ENCODE measurements around the gene CACNG4. TPM values are rescaled to one million over a fixed set of nuclear protein-coding genes. Genes with fewer than 3 reads are reported as not detected.
"Not testable (repeated sequence)": the region's sequence is repeated elsewhere in the genome, so short reads cannot be mapped to it uniquely, and the experiment has no call there.

CACNG4 gene
- total and polyA plus RNA-seq, 12 donors = 0.11 to 2.4 (median 0.88) TPM; not detected in 4

- Histone ChIP-seq H3K4me1 (replicated peaks in 1 of 2) (peaks cover 0 to 4% of the 10 kb centered on the region in 2 donors), H3K36me3 (replicated peaks in 1 of 2) (no peaks in the 10 kb centered on the region), H3K9me3 (replicated peaks in 1 of 3) (no peaks in the 10 kb centered on the region), H3K27ac (no peak overlapping the region), H3K4me3 (no peak overlapping the region), H3K27me3 (peaks cover 26% of the 10 kb centered on the region)
- WGBS, 4 donors = 68 to 82% (median 78%) methylated on average over 5 to 6 of the region's 6 CpGs
- DNase-seq = no peak
- no peak for TF ChIP-seq POLR2A (IDR thresholded peaks at IDR 0.05)
- TF ChIP-seq, protein P1, sequence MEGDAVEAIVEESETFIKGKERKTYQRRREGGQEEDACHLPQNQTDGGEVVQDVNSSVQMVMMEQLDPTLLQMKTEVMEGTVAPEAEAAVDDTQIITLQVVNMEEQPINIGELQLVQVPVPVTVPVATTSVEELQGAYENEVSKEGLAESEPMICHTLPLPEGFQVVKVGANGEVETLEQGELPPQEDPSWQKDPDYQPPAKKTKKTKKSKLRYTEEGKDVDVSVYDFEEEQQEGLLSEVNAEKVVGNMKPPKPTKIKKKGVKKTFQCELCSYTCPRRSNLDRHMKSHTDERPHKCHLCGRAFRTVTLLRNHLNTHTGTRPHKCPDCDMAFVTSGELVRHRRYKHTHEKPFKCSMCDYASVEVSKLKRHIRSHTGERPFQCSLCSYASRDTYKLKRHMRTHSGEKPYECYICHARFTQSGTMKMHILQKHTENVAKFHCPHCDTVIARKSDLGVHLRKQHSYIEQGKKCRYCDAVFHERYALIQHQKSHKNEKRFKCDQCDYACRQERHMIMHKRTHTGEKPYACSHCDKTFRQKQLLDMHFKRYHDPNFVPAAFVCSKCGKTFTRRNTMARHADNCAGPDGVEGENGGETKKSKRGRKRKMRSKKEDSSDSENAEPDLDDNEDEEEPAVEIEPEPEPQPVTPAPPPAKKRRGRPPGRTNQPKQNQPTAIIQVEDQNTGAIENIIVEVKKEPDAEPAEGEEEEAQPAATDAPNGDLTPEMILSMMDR (IDR thresholded peaks at IDR 0.05) = no peak
- intact Hi-C loops (cut with DNase I) = no loop called here
Measured at GRCh38 chr17:66970797-66971196, 6.3 kb downstream of the CACNG4 start.

GRCh38 chr17:66971264-66971663 lies 6.8 kb downstream of the CACNG4 start:
- 84 to 92% (median 85%) methylated on average over 5 to 6 of the region's 6 CpGs for WGBS, 4 donors
- H3K4me1 ChIP-seq (replicated peaks in 1 of 2) = no peaks in the 10 kb centered on the region
- H3K27ac ChIP-seq = no peak overlapping the region
- H3K36me3 ChIP-seq (replicated peaks in 1 of 2) = no peaks in the 10 kb centered on the region
- DNase-seq = no peak
- no peak overlapping the region for H3K4me3 ChIP-seq
- peaks cover 22% of the 10 kb centered on the region for H3K27me3 ChIP-seq
- intact Hi-C loops (cut with DNase I) = no loop called here
- no peaks in the 10 kb centered on the region for H3K9me3 ChIP-seq (replicated peaks in 1 of 3)
- TF ChIP-seq POLR2A (IDR thresholded peaks at IDR 0.05) = no peak
- TF ChIP-seq, protein P1 (IDR thresholded peaks at IDR 0.05) = no peak

DNA sequence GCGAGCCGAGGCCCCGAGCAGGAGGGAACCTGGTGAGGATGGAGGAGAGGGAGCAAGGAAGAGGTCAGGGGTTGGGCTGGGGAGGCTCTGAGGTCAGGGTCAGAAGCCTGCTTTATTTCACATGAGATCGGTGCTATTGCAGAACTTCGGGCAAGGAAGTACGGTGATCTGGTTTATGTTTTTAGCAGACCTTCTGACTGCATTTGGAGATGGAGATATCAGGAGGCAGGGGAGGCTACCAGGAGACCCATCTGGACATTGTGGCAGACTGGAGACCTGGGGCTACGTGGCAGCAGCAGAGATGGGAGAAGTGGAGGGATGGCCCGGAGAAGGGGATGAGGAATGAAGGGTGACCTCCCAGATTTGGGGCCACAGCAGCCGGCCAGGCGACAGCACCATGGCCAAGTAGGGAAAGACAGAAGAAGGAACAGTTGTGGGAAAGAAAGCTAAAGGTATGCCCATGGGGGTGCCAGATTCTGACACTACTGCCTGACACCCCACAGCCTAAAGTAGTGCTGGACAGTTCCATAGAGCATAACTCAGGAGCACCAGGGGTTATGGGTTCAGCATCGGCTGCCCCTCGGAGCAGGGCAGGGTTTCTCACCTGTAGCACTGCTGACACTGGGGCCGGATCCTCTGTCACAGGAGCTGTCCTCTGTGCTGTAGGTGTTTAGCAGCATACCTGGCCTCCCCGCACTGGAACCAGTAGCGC lies 7.4 kb downstream of the CACNG4 start:
- Histone ChIP-seq H3K9me3 (replicated peaks in 1 of 3) (no peaks in the 10 kb centered on the region), H3K27me3 (peaks cover 16% of the 10 kb centered on the region), H3K4me3 (no peak overlapping the region), H3K27ac (no peak overlapping the region), H3K36me3 (replicated peaks in 1 of 2) (no peaks in the 10 kb centered on the region), H3K4me1 (replicated peaks in 1 of 2) (no peaks in the 10 kb centered on the region)
- intact Hi-C loops (cut with DNase I) = no loop called here
- no peak for DNase-seq
- WGBS, 4 donors = 87 to 92% (median 90%) methylated on average over 10 to 15 of the region's 15 CpGs
- no peak for TF ChIP-seq POLR2A (IDR thresholded peaks at IDR 0.05)
- TF ChIP-seq, protein P1 (IDR thresholded peaks at IDR 0.05) = no peak

DNA sequence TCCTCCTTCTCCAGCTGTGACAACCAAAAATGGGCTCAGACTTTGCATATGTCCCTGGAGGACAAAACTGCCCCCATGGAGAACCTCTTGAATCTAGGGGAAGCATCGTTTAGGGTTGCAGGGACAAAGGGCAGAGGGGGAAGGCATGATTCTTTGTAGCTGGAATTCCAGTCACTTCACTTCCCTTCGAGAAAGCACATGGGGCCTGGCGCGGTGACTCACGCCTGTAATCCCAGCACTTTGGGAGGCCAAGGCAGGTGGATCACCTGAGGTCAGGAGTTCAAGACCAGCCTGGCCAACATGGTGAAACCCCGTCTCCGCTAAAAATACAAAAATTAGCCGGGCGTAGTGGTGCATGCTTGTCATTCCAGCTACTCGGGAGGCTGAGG lies 7.9 kb downstream of the CACNG4 start:
- H3K4me3 ChIP-seq; intact Hi-C loops (cut with DNase I); H3K27ac ChIP-seq; H3K4me1 ChIP-seq (replicated peaks in 1 of 2); H3K36me3 ChIP-seq (replicated peaks in 1 of 2); H3K9me3 ChIP-seq (replicated peaks in 1 of 3); DNase-seq: not testable (repeated sequence)
- 81 to 93% (median 87%) methylated on average over 10 of the region's 10 CpGs for WGBS, 4 donors
- H3K27me3 ChIP-seq = peaks cover 10% of the 10 kb centered on the region

- DNase-seq = no peak
- Histone ChIP-seq H3K4me1 (replicated peaks in 1 of 2) (peaks cover 7 to 9% of the 10 kb centered on the region in 2 donors), H3K4me3 (no peak overlapping the region), H3K27ac (no peak overlapping the region), H3K36me3 (replicated peaks in 1 of 2) (no peaks in the 10 kb centered on the region), H3K9me3 (replicated peaks in 1 of 3) (no peaks in the 10 kb centered on the region), H3K27me3 (no peaks in the 10 kb centered on the region)
- 79 to 91% (median 87%) methylated on average over 3 of the region's 3 CpGs for WGBS, 4 donors
- TF ChIP-seq, protein P1 (IDR thresholded peaks at IDR 0.05) = no peak
- no peak for TF ChIP-seq POLR2A (IDR thresholded peaks at IDR 0.05)
- intact Hi-C loops (cut with DNase I) = no loop called here
Measured at GRCh38 chr17:66975188-66975587, 10.7 kb downstream of the CACNG4 start.
